ENCODE results near the gene FJX1. TPM values are rescaled to one million over a fixed set of nuclear protein-coding genes. Genes with fewer than 3 reads are reported as not detected.

Gene FJX1
- total and polyA plus RNA-seq, 7 donors, result 0.60 to 8.0 (median 2.4) TPM

- DNase-seq, result no peak
- H3K27ac ChIP-seq, result no peak overlapping the region
- H3K4me1 ChIP-seq, result no peaks in the 10 kb centered on the region
- H3K27me3 ChIP-seq (ENCODE audit: insufficient read depth in 3 of 3, low read length in 2 of 3), result peaks cover 0 to 18% (median 5%) of the 10 kb centered on the region in 3 donors
- no peaks in the 10 kb centered on the region for H3K9me3 ChIP-seq
- whole genome bisulfite sequencing, 3 donors, result 74 to 90% (median 87%) methylated on average over 1 of the region's 1 CpG
- no peak overlapping the region for H3K4me3 ChIP-seq
- no peaks in the 10 kb centered on the region for H3K36me3 ChIP-seq (ENCODE audit: insufficient read depth in 1 of 2, low read depth in 1 of 2)
- no peak for ATAC-seq
- intact Hi-C loops (cut with DNase I), result no loop called here
- TF ChIP-seq CTCF (IDR thresholded peaks at IDR 0.05), result no peak
Observed at GRCh38 chr11:35582033-35582432, 36.2 kb upstream of the FJX1 start.

- no peak overlapping the region for H3K4me3 ChIP-seq
- 55 to 77% (median 73%) methylated on average over 1 of the region's 1 CpG for WGBS, 3 donors
- H3K36me3 ChIP-seq (ENCODE audit: insufficient read depth in 1 of 2, low read depth in 1 of 2), result no peaks in the 10 kb centered on the region
- no peaks in the 10 kb centered on the region for H3K4me1 ChIP-seq
- no peak for DNase-seq
- intact Hi-C loops (cut with DNase I), result no loop called here
- no peak for ATAC-seq
- H3K27me3 ChIP-seq (ENCODE audit: insufficient read depth in 3 of 3, low read length in 2 of 3), result peaks cover 0 to 18% (median 5%) of the 10 kb centered on the region in 3 donors
- TF ChIP-seq CTCF (IDR thresholded peaks at IDR 0.05), result no peak
- H3K27ac ChIP-seq, result no peak overlapping the region
- no peaks in the 10 kb centered on the region for H3K9me3 ChIP-seq
Observed at GRCh38 chr11:35583126-35583525, 35.1 kb upstream of the FJX1 start.

- H3K9me3 ChIP-seq, result no peaks in the 10 kb centered on the region
- no peak for ATAC-seq
- H3K27me3 ChIP-seq (ENCODE audit: insufficient read depth in 3 of 3, low read length in 2 of 3), result peaks cover 0 to 21% (median 5%) of the 10 kb centered on the region in 3 donors
- H3K4me3 ChIP-seq, result no peak overlapping the region
- H3K4me1 ChIP-seq, result no peaks in the 10 kb centered on the region
- H3K27ac ChIP-seq, result no peak overlapping the region
- H3K36me3 ChIP-seq (ENCODE audit: insufficient read depth in 1 of 2, low read depth in 1 of 2), result no peaks in the 10 kb centered on the region
- 92 to 100% (median 96%) methylated on average over 1 of the region's 1 CpG for WGBS, 3 donors
- no peak for TF ChIP-seq CTCF (IDR thresholded peaks at IDR 0.05)
- intact Hi-C loops (cut with DNase I), result no loop called here
- DNase-seq, result no peak
Observed at GRCh38 chr11:35583843-35584242, 34.4 kb upstream of the FJX1 start.

GRCh38 chr11:35584321-35584720, 33.9 kb upstream of the FJX1 start:
- Histone ChIP-seq H3K27ac (no peak overlapping the region), H3K4me1 (no peaks in the 10 kb centered on the region), H3K27me3 (ENCODE audit: insufficient read depth in 3 of 3, low read length in 2 of 3) (peaks cover under 1 to 25% (median 5%) of the 10 kb centered on the region in 3 donors), H3K9me3 (no peaks in the 10 kb centered on the region), H3K36me3 (ENCODE audit: insufficient read depth in 1 of 2, low read depth in 1 of 2) (no peaks in the 10 kb centered on the region), H3K4me3 (no peak overlapping the region)
- no peak for ATAC-seq
- intact Hi-C loops (cut with DNase I), result no loop called here
- no peak for TF ChIP-seq CTCF (IDR thresholded peaks at IDR 0.05)
- WGBS, 3 donors, result 86 to 88% (median 88%) methylated on average over 3 of the region's 3 CpGs
- DNase-seq, result no peak

GRCh38 chr11:35585416-35585815, 32.8 kb upstream of the FJX1 start:
- ATAC-seq, result no peak

More at GRCh38 chr11:35585416-35585815, 32.8 kb upstream of the FJX1 start:
- Histone ChIP-seq H3K27me3 (ENCODE audit: insufficient read depth in 3 of 3, low read length in 2 of 3) (peaks cover 2 to 28% (median 5%) of the 10 kb centered on the region in 3 donors), H3K36me3 (ENCODE audit: insufficient read depth in 1 of 2, low read depth in 1 of 2) (no peaks in the 10 kb centered on the region), H3K4me1 (no peaks in the 10 kb centered on the region), H3K4me3 (no peak overlapping the region), H3K27ac (no peak overlapping the region), H3K9me3 (no peaks in the 10 kb centered on the region)
- intact Hi-C loops (cut with DNase I), result no loop called here
- no peak for DNase-seq
- WGBS, 3 donors, result 69 to 74% (median 73%) methylated on average over 5 of the region's 5 CpGs
- no peak for TF ChIP-seq CTCF (IDR thresholded peaks at IDR 0.05)

Measured in psoas muscle (tissue), 8 donors.